Natural killer cell (primary cell): ENCODE measurements around the gene SMARCD2. TPM values are rescaled to one million over a fixed set of nuclear protein-coding genes. Genes with fewer than 3 reads are reported as not detected.

Experiments used
- ATAC-seq, 3 donors: fragments of 150-1000 bp in 2 of 3; fragments of 200-7000 bp in 1 of 3; cut with Tn5 transposase; 1 replicate in 1 of 3; 2 replicates in 2 of 3; pipeline ENCODE4 v1.10.0; 2021; ENCODE audit warnings: mild to moderate bottlenecking in 2 of 3, moderate library complexity in 2 of 3
- DNase-seq, 2 donors: peaks; one replicate each; pipeline versions ENCODE4 v3.0.0 to v3.0.0-alpha.2; 2013 to 2021; ENCODE audit warnings: mixed read lengths in 1 of 2
- H3K27ac ChIP-seq: one replicate; pipeline ENCODE4 v1.5.1; 2013; ENCODE audit warnings: mild to moderate bottlenecking, low read length
- H3K27me3 ChIP-seq: one replicate; pipeline ENCODE4 v1.6.1; 2013; ENCODE audit warnings: low read length; ENCODE audit not compliant: control insufficient read depth, insufficient read depth
- H3K36me3 ChIP-seq: one replicate; pipeline ENCODE4 v1.6.1; 2013; ENCODE audit warnings: low read length; ENCODE audit not compliant: control insufficient read depth, insufficient read depth
- H3K4me1 ChIP-seq: one replicate; pipeline ENCODE4 v1.6.1; 2013; ENCODE audit warnings: low read length; ENCODE audit not compliant: control insufficient read depth, insufficient read depth
- H3K4me3 ChIP-seq: one replicate; pipeline ENCODE4 v1.5.1; 2013; ENCODE audit warnings: low read length
- H3K9me3 ChIP-seq: one replicate; pipeline ENCODE4 v1.6.1; 2013; ENCODE audit warnings: low read length; ENCODE audit not compliant: control insufficient read depth, insufficient read depth
- H3K27ac Mint-ChIP-seq, 2 donors: one replicate each; pipeline ENCODE4 v1.8.0; 2022; ENCODE audit warnings: mild to moderate bottlenecking in 2 of 2, mixed read lengths in 2 of 2, moderate library complexity in 1 of 2
- H3K27me3 Mint-ChIP-seq, 2 donors: one replicate each; pipeline ENCODE4 v1.8.0; 2022; ENCODE audit warnings: low read depth in 2 of 2, mixed read lengths in 2 of 2
- H3K36me3 Mint-ChIP-seq: one replicate; pipeline ENCODE4 v1.8.0; 2022; ENCODE audit warnings: mixed read lengths
- H3K4me1 Mint-ChIP-seq, 2 donors: one replicate each; pipeline ENCODE4 v1.8.0; 2022; ENCODE audit warnings: mixed read lengths in 2 of 2
- H3K4me3 Mint-ChIP-seq: one replicate; pipeline ENCODE4 v1.8.0; 2022; ENCODE audit warnings: mild to moderate bottlenecking, moderate library complexity, mixed read lengths
- H3K9me3 Mint-ChIP-seq, 2 donors: one replicate each; pipeline ENCODE4 v1.8.0; 2022; ENCODE audit warnings: mixed read lengths in 2 of 2
- CTCF ChIP-seq: fragments of 200-600 bp; IDR thresholded peaks from one replicate; pipeline ENCODE4 v1.8.0; 2022; ENCODE audit warnings: antibody characterized with exemption
- WGBS: methylation state at CpG from one replicate; pipeline ENCODE4 v1.1.7; 2013; ENCODE audit warnings: missing lambda C conversion rate; ENCODE audit not compliant: insufficient coverage; 5-methylcytosine and 5-hydroxymethylcytosine counted together
- intact Hi-C: fragments of 100-400 bp; cut with micrococcal nuclease; formaldehyde crosslinking; loops from one replicate; pipeline ENCODE4 v1.14.2; 2022
- total RNA-seq, 4 donors: library from RNA; stranded (reverse); fragments of 120-200 nt in 1 of 4; gene quantifications; one replicate each; pipeline versions ENCODE4 v1.2.3 to v1.2.4, GENCODE V29; 2013 to 2022

Gene SMARCD2
- total RNA-seq, 3 donors from 2014 or later (not counting 1 experiment from before 2014, with no cell fraction given) = 131 to 162 (median 139) TPM

- no peak for DNase-seq
- H3K9me3 Mint-ChIP-seq = no peaks in the 10 kb centered on the region
- H3K36me3 ChIP-seq = peaks cover under 1% of the 10 kb centered on the region
- peak overlapping the region; percentile 21 for H3K27ac ChIP-seq
- peak overlapping the region; percentile 93 for H3K4me3 ChIP-seq
- H3K9me3 ChIP-seq = no peaks in the 10 kb centered on the region
- peaks cover 32 to 47% of the 10 kb centered on the region in 2 donors for H3K4me1 Mint-ChIP-seq
- TF ChIP-seq CTCF = no peak
- WGBS = under 1% methylated on average over 36 of the region's 36 CpGs
- ATAC-seq = peak in 2 of 3 donors; percentile 14 to 17
- peak overlapping the region; percentile 83 to 89 for H3K27ac Mint-ChIP-seq
- H3K4me3 Mint-ChIP-seq = peak overlapping the region; percentile 95
- H3K27me3 Mint-ChIP-seq = no peaks in the 10 kb centered on the region
- intact Hi-C loops = loop anchor here (2.0 to 5.0 kb wide), 5 partner anchors 69 to 665 kb away; partner anchors contain the start of genes CCDC47, CEP95, DDX5 and ICAM2
- H3K4me1 ChIP-seq = peaks cover 57% of the 10 kb centered on the region
- H3K27me3 ChIP-seq = no peaks in the 10 kb centered on the region
- no peaks in the 10 kb centered on the region for H3K36me3 Mint-ChIP-seq
Measured at GRCh38 chr17:63842173-63842539, 329 bp downstream of the SMARCD2 start.

- H3K27me3 ChIP-seq = no peaks in the 10 kb centered on the region
- peak overlapping the region; percentile 93 for H3K4me3 ChIP-seq
- ATAC-seq = no peak
- no peak for TF ChIP-seq CTCF
- peak in 1 of 2 donors; percentile 39 for DNase-seq
- Mint-ChIP-seq H3K4me1 (peaks cover 34 to 49% of the 10 kb centered on the region in 2 donors), H3K9me3 (no peaks in the 10 kb centered on the region), H3K4me3 (peak overlapping the region; percentile 95), H3K27ac (peak overlapping the region; percentile 83 to 89), H3K36me3 (no peaks in the 10 kb centered on the region), H3K27me3 (no peaks in the 10 kb centered on the region)
- H3K9me3 ChIP-seq = no peaks in the 10 kb centered on the region
- 7% methylated on average over 26 of the region's 26 CpGs for WGBS
- peaks cover 57% of the 10 kb centered on the region for H3K4me1 ChIP-seq
- peak overlapping the region; percentile 21 for H3K27ac ChIP-seq
- H3K36me3 ChIP-seq = peaks cover 7% of the 10 kb centered on the region
- intact Hi-C loops = loop anchor here (2.0 to 5.0 kb wide), 5 partner anchors 69 to 665 kb away; partner anchors contain the start of genes CCDC47, CEP95, DDX5 and ICAM2
Measured at GRCh38 chr17:63841350-63842172, 924 bp downstream of the SMARCD2 start.

- WGBS = 79% methylated on average over 4 of the region's 4 CpGs
- H3K4me3 ChIP-seq = peak overlapping the region; percentile 93
- H3K36me3 Mint-ChIP-seq = no peaks in the 10 kb centered on the region
- intact Hi-C loops = loop anchor here (5.0 kb wide), 1 partner anchor 182 kb away; the partner anchor contains the start of gene ICAM2
- no peak for DNase-seq
- peaks cover 57% of the 10 kb centered on the region for H3K4me1 ChIP-seq
- no peak for TF ChIP-seq CTCF
- peak overlapping the region; percentile 95 for H3K4me3 Mint-ChIP-seq
- no peak for ATAC-seq
- H3K27me3 ChIP-seq = no peaks in the 10 kb centered on the region
- no peaks in the 10 kb centered on the region for H3K9me3 ChIP-seq
- H3K36me3 ChIP-seq = peaks cover 9% of the 10 kb centered on the region
- H3K27ac Mint-ChIP-seq = peak overlapping the region; percentile 83 to 89
- H3K27ac ChIP-seq = peak overlapping the region; percentile 21
- H3K4me1 Mint-ChIP-seq = peaks cover 34 to 49% of the 10 kb centered on the region in 2 donors
- no peaks in the 10 kb centered on the region for H3K27me3 Mint-ChIP-seq
- no peaks in the 10 kb centered on the region for H3K9me3 Mint-ChIP-seq
Measured at GRCh38 chr17:63840591-63841349, 1.7 kb downstream of the SMARCD2 start.
